ENCODE measurements around the gene MDH1B. TPM values are rescaled to one million over a fixed set of nuclear protein-coding genes. Genes with fewer than 3 reads are reported as not detected.
"Not testable (repeated sequence)": the region's sequence is repeated elsewhere in the genome, so short reads cannot be mapped to it uniquely, and the experiment has no call there.

The MDH1B gene
- total RNA-seq, 1 donor from 2014 or later: 0.49 TPM

DNA sequence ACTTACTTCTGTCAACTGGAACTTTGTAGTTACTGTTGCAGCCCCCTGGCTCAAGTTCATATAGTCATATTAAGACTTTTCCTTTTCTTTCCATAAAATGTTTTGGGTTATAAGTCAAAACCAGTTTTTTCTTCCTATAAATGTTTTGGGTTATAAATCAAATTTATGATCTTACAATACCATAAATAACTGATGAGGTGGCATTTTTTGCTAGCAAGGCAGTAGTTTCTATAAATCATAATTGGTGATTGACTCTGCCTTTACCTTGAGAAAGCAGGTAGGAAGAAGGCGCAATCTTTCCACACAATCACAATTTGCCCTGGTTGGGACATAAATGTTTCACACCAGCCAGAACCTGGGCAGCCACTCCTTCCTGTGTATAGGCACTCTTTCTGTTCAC, 41.8 kb downstream of the MDH1B start:
- H3K9me3 ChIP-seq: no peaks in the 10 kb centered on the region
- intact Hi-C loops (cut with DNase I): no loop called here
- no peak for DNase-seq (ENCODE audit: extremely low spot score in 2 of 2)
- no peaks in the 10 kb centered on the region for H3K4me1 ChIP-seq
- no peaks in the 10 kb centered on the region for H3K27me3 ChIP-seq
- H3K4me3 ChIP-seq: no peak overlapping the region
- no peaks in the 10 kb centered on the region for H3K36me3 ChIP-seq
- no peak overlapping the region for H3K27ac ChIP-seq
- TF ChIP-seq POLR2A (IDR thresholded peaks at IDR 0.05) (no peak), POLR2AphosphoS5 (IDR thresholded peaks at IDR 0.05; ENCODE audit: insufficient read depth in 1 of 2, low read depth in 1 of 2) (no peak)
- TF ChIP-seq, protein P1, sequence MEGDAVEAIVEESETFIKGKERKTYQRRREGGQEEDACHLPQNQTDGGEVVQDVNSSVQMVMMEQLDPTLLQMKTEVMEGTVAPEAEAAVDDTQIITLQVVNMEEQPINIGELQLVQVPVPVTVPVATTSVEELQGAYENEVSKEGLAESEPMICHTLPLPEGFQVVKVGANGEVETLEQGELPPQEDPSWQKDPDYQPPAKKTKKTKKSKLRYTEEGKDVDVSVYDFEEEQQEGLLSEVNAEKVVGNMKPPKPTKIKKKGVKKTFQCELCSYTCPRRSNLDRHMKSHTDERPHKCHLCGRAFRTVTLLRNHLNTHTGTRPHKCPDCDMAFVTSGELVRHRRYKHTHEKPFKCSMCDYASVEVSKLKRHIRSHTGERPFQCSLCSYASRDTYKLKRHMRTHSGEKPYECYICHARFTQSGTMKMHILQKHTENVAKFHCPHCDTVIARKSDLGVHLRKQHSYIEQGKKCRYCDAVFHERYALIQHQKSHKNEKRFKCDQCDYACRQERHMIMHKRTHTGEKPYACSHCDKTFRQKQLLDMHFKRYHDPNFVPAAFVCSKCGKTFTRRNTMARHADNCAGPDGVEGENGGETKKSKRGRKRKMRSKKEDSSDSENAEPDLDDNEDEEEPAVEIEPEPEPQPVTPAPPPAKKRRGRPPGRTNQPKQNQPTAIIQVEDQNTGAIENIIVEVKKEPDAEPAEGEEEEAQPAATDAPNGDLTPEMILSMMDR (IDR thresholded peaks at IDR 0.05): no peak

DNA sequence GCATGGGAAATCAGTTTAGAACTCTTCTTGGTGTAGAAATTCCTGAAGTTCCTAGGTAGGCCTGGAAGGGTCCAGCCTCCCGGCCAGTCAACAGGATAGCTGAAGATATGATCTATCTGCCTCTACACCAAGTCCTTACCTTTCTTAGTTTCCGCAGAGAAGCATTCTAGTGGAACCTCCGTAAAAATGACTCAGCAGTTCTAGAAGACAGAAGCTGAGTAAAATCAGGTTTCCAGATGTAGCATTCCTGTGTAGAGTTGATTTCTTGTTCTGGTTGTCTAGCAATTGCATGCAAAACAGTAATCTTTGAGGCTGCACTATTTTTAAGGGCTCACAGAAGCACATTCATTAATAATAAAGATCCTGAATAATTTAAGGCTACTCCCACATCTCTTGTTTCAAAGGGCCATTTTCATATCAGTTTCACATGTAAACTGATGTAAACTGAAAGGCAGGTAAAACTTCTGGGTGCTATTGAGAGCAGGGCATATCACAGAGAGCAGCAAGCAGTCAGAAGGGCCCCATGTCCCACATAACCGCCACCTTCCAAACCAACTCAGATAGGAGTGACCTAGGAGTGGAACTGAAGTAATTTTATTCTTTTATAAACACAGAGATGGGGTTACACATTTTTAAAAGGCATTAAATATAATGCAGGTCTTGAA, 43.7 kb downstream of the MDH1B start:
- Histone ChIP-seq H3K27me3 (no peaks in the 10 kb centered on the region), H3K9me3 (no peaks in the 10 kb centered on the region), H3K4me3 (no peak overlapping the region), H3K4me1 (no peaks in the 10 kb centered on the region), H3K36me3 (no peaks in the 10 kb centered on the region), H3K27ac (no peak overlapping the region)
- intact Hi-C loops (cut with DNase I): no loop called here
- no peak for TF ChIP-seq POLR2A (IDR thresholded peaks at IDR 0.05)
- TF ChIP-seq, protein P1 (IDR thresholded peaks at IDR 0.05): no peak
- TF ChIP-seq POLR2AphosphoS5 (IDR thresholded peaks at IDR 0.05; ENCODE audit: insufficient read depth in 1 of 2, low read depth in 1 of 2): no peak
- no peak for DNase-seq (ENCODE audit: extremely low spot score in 2 of 2)

DNA sequence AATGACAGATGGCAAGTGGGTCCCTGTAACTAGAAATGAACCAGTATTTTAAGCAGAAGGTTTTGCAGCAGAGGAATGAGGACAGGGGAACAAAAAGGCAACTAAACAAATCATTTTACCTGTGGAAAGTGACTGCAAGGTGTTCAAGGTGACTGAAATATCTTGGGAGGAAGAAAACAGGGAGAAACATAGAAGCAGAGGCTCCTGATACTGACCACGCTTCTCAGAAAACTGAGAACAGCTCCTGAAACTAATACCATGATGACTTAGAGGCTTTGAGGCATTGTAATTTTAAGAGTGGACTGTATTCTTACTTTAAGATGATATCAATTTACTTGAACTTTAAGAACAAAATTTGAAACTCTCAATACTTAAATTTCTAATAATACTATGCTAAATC, 46.8 kb downstream of the MDH1B start, which contains the start of gene DYTN:
Gene DYTN, minus strand, starts transcription at position 101 of the 400 bp plus-strand sequence. CDS start 117 bp downstream, outside the sequence.
- intact Hi-C loops (cut with DNase I): no loop called here
- Histone ChIP-seq H3K36me3 (no peaks in the 10 kb centered on the region), H3K4me3 (no peak within 1 kb of the TSS), H3K9me3 (no peaks in the 10 kb centered on the region), H3K27me3 (no peaks in the 10 kb centered on the region), H3K27ac (no peak within 1 kb of the TSS), H3K4me1 (no peaks in the 10 kb centered on the region)
- DNase-seq (ENCODE audit: extremely low spot score in 2 of 2): no peak
- no peak for TF ChIP-seq POLR2A (IDR thresholded peaks at IDR 0.05)
- TF ChIP-seq, protein P1 (IDR thresholded peaks at IDR 0.05): no peak
- TF ChIP-seq POLR2AphosphoS5 (IDR thresholded peaks at IDR 0.05; ENCODE audit: insufficient read depth in 1 of 2, low read depth in 1 of 2): no peak

DNA sequence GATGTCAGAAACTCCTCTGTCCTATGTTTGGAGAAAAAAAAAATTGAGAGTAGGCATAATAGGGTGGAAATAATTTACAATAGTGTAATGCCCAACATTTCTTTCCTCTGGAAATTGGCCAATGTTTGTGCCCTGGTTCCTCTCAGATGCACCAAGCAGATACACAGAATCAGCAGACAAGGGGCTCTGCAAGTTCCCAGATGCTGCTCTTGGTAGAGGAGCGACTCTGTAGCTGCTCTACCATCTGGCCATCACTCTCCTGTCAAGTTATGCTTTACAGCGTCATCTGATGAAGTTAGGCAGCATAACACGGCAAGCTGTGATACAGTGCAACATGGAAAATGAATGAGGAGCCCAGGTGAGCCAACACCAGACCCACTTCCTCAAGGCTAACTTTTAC, 48.5 kb downstream of the MDH1B start:
- Histone ChIP-seq H3K9me3 (no peaks in the 10 kb centered on the region), H3K4me1 (no peaks in the 10 kb centered on the region), H3K4me3 (no peak overlapping the region), H3K27me3 (no peaks in the 10 kb centered on the region), H3K27ac (no peak overlapping the region), H3K36me3 (no peaks in the 10 kb centered on the region)
- TF ChIP-seq, protein P1 (IDR thresholded peaks at IDR 0.05): no peak
- TF ChIP-seq POLR2AphosphoS5 (IDR thresholded peaks at IDR 0.05; ENCODE audit: insufficient read depth in 1 of 2, low read depth in 1 of 2) (no peak), POLR2A (IDR thresholded peaks at IDR 0.05) (no peak)
- intact Hi-C loops (cut with DNase I): no loop called here
- DNase-seq (ENCODE audit: extremely low spot score in 2 of 2): no peak

DNA sequence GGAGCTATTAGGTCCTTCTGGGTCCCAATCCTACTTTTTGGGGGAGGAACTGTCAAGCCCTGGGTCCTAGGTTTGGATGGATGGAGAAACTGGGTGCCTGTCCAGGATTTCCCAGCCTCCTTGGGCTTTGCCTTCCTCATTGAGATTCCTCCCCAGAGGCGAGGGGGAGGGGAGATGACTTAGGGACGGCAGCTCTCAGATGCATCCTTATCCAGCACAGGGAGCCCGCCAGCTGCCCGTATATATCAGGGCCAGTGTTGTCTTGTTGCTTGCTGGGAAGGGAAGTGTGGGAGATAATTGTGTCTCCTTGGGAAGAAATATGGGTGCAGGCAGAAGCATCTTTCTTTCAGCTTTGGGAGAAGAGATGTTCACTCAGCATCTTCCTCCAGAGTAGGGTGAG, 49.9 kb downstream of the MDH1B start:
- H3K4me3 ChIP-seq; intact Hi-C loops (cut with DNase I); DNase-seq (ENCODE audit: extremely low spot score in 2 of 2): not testable (repeated sequence)

More for the DNA sequence above, 49.9 kb downstream of the MDH1B start:
- not testable (repeated sequence) for H3K4me1 ChIP-seq, H3K9me3 ChIP-seq, H3K27ac ChIP-seq, H3K36me3 ChIP-seq, H3K27me3 ChIP-seq

Data from vagina (tissue), 2 donors.